HG03378 (cell line): Measurements from ENCODE around the gene SMARCA2.
A peak's percentile ranks its signal among the peaks of the same experiment; 100 is the strongest.

Experiments
- ATAC-seq: cut with Tn5 transposase; IDR thresholded peaks from one replicate; pipeline ENCODE4 v1.9.1; 2021; ENCODE audit warnings: mild to moderate bottlenecking, moderate library complexity; ENCODE audit not compliant: unreplicated experiment

Gene SMARCA2

DNA sequence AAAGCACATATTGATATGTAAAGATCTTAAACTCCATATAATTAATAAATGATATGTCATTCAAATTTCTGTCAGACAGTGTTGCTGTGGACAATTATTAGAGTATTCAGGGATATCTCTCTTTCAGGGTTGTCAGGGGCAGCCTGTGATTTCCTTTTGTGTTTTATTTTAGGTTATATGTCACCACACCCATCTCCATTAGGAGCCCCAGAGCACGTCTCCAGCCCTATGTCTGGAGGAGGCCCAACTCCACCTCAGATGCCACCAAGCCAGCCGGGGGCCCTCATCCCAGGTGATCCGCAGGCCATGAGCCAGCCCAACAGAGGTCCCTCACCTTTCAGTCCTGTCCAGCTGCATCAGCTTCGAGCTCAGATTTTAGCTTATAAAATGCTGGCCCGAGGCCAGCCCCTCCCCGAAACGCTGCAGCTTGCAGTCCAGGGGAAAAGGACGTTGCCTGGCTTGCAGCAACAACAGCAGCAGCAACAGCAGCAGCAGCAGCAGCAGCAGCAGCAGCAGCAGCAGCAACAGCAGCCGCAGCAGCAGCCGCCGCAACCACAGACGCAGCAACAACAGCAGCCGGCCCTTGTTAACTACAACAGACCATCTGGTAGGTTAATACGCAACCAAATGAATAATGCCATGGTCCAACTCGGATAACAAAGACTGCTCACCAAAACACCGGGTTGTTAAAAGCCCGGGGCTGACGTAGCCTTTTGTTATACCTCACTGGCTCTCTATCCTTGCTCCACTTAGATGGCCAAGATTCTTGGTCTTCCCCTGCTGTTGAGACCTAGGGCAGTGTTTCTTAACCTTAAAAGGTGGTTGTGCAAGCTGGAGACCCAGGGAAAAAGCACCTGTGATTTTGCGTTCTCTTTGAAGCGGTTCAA is 24.4 kb downstream of the SMARCA2 start:
- no peak for ATAC-seq

DNA sequence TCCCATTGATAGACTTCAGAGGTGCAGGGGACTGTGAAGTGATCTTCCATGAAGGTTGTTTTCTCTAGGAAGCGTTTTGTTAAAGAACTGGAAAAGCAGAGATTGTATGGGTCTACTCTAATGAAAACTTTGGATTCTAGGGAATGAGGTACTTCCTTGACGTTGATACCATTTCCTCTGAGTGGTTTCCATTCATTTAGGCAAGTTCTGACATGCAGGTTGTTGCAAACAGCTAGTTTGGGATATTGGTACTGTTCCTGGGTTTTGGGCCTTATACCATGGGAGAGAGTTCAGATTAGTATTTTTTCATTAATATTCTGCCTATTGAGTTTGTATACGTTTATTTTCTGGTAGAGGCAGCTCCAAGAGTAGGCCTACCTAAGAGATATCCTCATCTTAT is 25.7 kb downstream of the SMARCA2 start:
- no peak for ATAC-seq

DNA sequence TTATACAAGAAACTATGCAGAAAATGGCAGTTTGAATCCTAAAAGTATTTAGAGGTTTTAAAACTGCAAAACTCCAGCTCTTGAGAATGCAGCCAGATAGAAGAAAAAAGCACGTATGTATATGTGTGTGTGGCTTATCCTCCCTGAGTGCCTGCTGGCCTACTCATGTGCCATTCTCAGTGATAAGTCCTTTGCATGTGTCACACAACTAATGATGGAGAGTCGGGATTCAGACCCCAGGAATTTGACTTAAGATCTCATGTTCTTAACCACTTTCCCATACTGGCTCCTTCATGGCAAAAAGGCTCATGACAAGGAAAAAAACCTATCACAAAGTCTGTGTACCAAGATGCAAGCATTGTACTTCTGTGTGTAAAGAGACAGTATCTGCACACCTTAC is 26.6 kb downstream of the SMARCA2 start:
- ATAC-seq = no peak

DNA sequence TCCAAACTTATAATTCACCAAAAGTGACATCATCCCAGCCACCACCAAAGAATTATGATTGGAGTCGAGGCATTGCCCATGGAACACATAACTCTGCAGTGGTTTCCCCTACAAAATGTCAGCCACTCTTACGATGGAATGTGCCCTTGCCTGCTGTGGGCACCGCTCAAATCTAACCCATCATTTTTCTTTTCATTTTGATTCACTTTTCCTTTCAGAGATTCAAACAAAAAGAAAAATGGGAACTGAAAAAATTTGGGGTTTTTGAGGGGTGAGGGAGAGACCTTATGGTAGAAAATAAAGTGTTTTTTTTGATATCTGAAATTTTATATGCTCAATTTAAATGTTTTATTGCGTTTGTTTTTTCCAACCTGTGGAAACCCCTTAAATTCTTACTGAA is 28.1 kb downstream of the SMARCA2 start:
- no peak for ATAC-seq

DNA sequence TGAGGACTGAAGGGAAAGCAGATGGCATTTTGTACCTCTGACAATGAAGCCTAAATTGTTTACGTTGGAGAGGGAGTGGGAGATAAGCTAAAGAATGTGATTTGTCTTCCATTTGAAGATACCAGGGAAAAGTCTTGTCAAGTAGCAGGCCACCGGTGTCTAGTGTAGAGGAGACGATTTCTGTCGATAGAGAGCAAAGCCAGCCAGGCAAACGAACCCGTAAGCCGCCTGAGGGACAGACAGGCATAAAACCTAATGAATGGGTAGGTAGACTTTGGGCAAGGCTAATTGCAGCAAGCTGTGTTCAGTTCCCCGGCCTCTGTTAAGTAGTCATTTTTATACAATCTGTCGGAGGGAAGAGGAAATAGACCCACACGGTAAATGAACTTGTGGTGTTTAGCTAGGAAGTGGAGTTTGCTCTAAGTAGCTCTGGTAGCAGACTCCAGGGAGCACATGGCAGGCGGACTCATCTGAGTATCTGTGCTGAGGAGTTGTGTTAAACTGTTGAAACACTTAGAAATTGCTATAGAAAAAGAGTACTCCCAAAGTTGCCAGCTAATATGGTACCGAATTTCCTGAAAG is 28.8 kb downstream of the SMARCA2 start:
- no peak for ATAC-seq

DNA sequence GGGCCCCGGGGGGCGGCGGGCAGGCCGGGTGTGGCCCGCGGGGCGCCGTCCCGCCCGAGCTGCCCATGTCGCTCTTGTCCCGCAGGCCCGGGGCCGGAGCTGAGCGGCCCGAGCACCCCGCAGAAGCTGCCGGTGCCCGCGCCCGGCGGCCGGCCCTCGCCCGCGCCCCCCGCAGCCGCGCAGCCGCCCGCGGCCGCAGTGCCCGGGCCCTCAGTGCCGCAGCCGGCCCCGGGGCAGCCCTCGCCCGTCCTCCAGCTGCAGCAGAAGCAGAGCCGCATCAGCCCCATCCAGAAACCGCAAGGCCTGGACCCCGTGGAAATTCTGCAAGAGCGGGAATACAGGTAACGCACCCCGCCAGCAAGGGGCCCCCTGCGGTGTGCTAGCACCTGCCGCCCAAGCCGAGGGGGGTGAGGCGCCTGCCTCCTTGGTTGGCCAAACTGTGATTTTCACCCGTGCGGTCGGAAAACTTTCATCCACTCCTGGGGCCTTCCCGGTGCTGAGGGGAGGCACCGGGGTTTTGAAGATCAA is 32.1 kb downstream of the SMARCA2 start:
- ATAC-seq = no peak

DNA sequence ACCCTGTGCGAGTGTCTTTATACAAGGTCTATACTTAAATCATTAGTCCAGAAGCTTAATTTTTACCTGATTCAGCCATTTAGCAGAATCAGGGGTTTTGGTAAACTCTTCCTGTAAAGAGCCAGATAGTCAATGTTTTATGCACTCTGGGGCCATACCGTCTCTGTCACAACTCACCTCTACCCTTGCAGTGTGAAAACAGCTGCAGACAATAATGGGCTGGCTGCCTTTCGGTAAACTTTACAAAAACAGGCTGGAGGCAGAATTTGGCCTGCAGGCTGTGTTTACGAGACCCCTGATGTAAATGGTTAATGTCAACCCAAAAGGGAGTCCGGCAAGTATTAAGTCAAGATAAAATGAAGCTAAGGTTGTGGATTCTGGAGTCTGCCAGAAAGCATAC is 32.8 kb downstream of the SMARCA2 start:
- ATAC-seq = no peak

DNA sequence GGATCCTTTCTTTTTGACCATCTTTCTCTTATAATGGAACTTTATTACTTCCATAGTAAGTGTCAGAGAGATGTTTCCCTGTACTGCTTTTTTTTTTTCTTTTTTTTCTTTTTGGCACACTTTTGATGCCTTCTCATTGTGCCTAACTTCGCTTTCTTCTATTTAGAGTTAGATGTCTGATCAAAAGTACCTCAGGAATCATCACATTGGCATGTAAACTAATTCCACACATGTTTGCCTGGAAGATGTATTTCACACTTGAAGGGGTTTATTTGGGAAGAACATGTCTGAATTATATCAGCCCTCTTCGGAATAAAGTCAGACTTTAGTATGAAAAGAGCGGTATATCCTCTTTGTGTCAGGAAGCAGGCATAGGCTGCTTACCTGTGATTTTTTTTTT is 35.1 kb downstream of the SMARCA2 start:
- no peak for ATAC-seq

DNA sequence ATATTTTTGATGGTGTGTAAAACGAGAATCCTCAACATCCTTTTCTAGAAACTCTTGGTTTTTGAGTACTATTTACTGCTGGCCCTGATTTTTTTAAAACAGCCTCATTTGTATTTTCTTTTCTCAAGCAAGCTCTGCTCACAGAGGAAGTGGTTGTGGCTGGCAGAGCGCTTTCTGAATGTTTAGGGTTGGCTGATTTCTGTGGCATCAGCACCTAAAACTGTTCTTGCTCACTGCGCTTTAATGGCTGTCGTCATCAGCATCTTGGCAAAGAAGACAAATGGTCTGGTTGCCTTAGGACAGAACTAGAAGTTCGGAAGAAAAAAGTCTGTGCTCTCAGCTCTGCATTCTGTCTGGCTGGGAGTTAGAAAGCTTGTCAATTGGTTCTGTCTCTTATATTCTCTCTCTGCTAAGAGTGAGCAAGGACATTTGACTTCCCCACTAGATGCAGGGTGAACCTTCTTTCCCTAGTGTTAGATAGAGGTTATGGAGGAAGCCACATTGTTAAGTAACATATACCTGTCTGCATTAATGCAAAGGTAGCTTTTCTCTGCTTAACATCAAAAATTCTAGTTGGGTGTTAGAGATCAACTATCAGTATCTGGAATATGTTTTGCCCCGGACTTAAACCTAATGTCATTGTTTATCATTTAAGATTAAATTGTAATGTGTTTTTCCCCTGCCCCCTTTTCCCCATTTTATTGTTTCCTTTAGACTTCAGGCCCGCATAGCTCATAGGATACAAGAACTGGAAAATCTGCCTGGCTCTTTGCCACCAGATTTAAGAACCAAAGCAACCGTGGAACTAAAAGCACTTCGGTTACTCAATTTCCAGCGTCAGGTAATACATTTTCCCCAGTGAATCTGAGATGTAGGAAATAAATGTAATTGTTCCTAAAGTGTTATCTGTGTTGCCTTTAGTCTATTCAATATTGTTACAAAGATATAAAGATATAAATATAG is 39.0 kb downstream of the SMARCA2 start:
- ATAC-seq = peak; percentile 96

DNA sequence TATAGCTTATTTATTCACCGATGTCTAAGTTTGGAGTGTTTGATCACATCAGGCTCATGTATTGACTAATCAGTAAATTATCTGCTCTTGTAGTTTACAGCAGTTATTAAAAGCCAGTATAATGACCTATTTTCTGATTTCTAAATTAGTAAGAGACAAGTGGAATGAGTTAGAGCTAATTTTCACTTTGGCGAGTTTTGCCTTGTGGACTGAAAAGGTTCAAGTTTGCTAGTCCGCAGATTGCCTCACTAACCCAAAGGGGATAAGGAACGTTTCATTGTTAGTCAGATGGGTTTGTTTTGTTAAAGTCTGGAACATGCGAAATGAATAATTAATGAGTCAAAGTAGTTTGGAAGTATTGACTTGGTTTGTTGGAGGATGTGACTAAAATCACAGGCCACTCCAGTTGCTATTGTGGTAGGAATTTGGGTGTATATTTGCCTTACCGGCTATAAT is 40.1 kb downstream of the SMARCA2 start:
- peak; percentile 30 for ATAC-seq

DNA sequence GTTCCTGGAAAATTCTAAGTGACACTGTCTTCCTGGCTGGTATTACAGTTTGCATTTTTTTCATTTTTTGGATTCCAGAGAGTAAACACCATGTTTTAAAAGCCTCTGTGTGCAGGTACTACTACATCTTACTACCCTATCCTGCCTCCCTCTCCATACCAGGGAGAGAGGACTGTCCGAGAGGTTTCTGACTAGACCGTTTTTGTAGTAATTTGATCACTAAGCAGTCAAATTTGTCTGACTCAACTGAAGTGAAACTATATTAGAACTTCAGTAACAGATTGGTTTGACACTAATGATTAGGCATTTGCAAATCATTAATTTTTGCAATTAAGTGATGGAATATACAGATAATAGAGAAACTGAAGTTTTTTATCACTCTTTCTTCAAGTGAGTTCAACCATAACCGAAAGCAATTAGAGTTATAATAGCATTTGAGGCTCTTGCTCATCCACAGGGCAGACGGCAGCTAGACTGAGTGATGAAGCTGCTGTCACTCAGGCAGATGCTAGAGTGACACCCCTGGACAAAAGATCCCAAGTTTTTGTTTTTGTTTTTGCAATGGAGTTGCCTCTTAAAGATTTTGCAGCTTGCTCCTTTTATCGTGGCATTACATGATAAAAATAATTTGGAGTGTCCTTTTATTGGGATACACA is 44.3 kb downstream of the SMARCA2 start:
- ATAC-seq = no peak

DNA sequence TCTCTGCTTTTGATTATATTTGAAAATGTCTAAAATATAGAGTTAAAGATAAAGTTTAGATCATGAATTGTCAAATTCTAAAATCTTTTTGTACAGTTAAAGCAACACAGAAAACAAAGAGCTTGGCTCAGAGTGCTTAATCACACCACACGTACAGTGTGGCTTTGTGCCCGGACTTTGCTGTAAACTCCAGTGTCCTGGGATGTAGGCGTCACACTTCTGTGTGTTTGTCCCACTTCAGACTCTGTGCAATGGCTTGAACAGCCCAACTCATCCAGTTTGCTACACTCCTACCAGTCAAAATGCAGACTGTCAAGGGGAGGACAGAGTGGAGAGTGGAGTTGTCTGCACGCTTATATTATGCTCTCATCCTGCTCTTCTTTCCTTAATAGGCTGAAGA is 45.3 kb downstream of the SMARCA2 start:
- ATAC-seq = no peak

DNA sequence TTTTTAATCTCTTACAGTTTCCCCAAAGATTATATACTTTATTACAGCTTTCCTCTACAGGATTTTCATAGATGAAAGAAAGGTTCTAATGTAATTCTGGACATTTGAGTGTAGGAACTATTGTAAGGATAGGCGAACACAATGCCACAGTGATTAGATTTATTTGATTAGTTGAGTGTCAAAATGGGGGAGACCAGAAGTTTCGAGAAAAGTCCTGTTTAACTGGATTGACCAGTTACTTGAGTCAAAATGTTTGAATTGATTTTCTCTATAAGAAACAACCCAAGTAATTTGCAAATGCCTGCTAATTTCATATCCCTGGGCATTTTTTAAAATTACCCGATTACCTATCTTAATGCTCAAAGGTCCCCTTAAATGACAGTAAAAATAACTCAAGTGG is 50.6 kb downstream of the SMARCA2 start:
- no peak for ATAC-seq

DNA sequence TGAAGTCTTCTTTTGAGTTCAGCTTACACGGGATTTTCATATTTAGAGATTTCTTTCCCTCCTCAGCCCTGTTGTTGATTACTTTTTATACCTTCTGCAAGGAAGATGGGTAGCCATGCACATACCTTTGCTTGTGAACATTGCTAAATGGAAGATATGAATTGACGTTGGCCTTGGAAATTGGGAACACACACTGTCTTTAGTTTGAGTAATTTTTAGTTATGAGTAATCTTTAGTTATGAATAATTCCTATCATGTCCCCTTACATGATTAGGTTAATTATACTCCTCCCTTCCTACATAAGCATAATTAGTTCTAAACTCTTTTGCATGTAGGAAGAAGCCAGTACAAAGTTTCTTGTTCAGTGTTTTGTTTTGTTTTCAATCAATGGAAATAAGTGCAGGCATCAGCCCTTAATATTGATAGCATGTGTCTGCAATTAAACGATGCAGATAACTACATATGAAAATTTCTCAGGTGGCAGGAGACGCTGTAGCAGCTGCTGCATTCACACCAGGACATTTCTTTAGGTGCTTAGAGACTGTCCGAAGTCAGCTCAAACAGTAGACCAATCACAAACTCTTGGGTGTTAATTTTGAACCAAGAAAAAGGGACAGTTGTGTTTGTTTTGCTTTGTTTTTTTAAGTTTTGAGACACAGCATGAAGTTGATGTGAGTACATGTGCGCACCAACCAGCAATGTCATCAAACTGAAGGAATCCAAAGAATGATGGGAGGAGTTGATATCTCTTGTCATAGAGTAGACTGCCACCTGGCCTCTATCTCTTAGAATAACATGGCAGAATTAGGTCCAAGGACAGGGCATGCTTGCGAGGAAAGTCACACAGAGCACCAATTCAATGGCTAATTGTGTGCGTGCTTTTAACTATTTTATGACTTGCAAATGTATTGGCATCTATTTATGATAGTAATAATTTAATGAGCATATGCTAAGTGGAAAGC is 51.4 kb downstream of the SMARCA2 start:
- ATAC-seq = no peak

DNA sequence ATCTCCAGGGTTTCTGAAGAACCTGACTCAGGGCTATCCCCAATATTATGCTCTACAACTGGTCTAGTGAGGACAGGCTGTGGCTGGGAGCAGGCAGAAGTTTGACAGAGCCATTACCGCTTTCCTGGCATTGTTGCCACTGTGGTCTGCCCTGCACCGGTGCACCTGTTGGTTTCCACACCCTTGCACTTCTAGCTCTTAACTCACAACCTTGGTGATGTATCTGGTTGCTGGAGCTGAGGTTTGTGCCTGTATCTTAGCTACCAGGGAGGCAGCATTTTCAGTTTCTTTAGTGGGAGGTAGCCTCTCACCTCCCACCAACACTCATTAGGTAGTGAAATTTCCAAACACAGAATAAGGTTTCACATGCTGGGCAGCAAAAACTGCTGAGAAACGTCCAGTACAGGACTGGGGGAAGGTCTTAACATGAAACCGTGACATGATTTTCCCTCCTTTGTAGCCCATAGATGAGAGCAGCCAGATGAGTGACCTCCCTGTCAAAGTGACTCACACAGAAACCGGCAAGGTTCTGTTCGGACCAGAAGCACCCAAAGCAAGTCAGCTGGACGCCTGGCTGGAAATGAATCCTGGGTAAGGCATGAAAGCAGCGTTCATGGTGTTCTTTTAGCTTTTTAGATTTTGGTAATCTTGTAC is 57.7 kb downstream of the SMARCA2 start:
- ATAC-seq = no peak

DNA sequence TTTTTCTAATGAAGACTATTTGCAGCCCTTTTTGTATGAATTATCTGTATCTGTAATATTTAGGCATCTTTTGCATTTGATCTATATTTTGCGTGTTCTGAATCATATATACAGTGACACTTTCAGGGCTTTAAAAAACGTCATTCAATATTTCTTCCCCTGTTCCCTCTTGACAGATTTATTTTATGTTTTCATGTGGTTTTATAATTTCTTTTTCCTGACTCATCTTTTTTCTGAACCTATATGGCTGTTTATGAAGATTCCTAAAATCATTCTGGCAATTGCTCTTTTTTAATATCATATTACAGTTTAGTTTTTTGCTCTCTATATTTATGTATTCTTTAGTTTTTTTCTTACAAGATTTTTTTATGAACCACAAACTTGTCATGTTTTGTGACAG is 67.6 kb downstream of the SMARCA2 start:
- no peak for ATAC-seq

DNA sequence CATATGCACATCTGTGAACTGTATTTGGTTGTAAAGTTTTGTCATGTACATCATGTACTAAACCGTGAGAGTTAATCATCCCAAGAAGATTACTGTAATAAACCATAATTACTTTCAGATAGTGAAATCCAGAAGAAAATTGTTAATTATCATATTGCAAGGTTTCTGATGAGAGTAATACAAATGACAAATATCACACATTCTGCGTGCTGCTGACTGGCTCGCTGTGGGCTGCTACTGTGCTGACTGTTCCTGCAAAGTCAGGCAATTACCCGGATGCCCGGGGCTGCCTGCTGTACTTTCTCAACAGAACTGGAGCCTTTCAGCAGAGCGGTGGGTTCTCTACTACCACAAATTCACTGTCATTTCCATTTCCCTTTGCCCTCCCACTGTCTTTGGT is 68.3 kb downstream of the SMARCA2 start:
- ATAC-seq = no peak

DNA sequence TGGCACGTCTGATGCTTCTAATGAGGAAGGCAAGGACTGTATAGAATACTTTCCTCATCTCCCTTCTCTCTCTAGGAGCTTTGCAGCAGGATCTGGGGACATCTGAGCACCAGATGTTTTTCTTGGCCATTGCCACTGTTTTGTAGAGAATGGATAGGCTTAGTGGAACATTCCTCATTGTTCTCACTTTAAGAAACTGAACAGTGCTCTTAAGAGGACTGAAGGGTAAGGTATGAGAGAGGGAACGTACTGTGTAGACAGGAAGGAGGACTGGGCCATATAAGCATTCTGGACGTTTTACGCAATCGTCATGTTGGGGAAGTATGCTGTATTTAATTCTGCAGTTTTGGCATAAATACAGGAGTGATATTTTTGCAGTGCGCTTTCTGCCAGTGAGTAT is 70.6 kb downstream of the SMARCA2 start:
- ATAC-seq = no peak

DNA sequence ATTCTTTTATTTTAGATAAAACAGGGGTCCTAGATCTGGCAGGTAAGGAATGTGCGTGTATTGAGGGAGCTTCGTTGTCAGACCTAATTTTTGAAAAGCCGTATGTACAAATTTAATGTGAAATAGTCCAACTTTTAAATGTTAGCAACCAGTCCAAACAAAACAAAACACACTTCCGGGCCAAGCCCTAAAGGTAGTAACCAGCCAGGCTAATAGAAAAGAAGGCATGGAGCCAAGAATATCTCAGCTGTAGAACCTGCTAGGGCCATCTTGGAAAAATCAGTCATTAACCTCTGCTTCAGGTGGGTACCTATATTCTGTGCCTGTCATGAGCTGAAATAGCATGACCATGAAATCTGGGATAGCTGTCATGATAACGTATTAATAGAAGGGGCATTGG is 71.0 kb downstream of the SMARCA2 start:
- no peak for ATAC-seq
